HCT116 (cell line): ENCODE measurements around the gene KRTAP16-1.

Source experiments
- EZH2 ChIP-seq: fragments of 200-600 bp; sonication (generic); IDR thresholded peaks from 2 replicates; pipeline ENCODE4 v1.6.1; 2017; ENCODE audit warnings: antibody characterized with exemption, mixed run types
- TF ChIP-seq, protein P1 (sequence below), 3 experiments: fragments of 200-600 bp in 1 of 3; sonication (generic) in 1 of 3; IDR thresholded peaks in 2 of 3; conservative IDR thresholded peaks in 1 of 3; 2 replicates each; pipeline ENCODE4 v1.5.1; 2012 to 2017; ENCODE audit warnings: low read depth in 2 of 3, low read length in 2 of 3, antibody characterized with exemption in 1 of 3, borderline replicate concordance in 1 of 3, control low read depth in 1 of 3, mild to moderate bottlenecking in 1 of 3, mixed read lengths in 1 of 3, mixed run types in 1 of 3, moderate library complexity in 1 of 3; ENCODE audit not compliant: insufficient read depth in 1 of 3

DNA sequence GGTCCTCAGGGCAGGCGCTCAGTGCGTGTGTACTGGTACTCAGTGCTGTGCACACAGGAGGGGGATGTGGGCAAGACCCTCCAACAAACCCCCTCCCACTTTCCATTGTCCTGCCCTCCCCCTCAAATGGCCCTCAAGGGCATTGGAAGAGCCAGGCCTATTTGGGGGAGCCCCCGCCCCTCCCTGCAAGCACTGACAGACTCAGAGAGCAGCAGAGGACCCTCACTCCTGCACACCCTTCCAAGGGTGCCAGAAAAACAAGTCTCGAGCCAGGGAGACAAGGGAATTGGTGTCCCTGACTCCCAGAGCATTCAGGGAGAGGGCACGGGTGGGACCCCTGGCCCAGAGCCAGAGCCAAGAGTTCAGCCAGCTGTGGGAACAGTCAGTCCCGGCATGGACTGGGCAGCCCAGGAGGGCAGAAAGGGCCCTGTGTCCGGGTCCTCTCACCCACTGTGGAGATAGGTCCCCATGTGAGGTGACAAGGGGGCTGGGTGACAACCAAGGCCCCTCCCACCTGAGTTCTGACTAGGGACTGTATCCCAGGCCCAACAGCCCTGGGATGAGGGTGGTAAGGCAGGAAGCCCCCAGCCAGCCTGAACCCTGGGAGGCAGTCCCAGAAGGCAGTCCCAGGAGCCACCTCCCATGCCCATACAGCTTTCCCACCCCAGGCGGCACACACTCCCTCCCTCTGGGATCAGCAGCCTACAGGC is 18.5 kb upstream of the KRTAP16-1 start:
- TF ChIP-seq, protein P1, sequence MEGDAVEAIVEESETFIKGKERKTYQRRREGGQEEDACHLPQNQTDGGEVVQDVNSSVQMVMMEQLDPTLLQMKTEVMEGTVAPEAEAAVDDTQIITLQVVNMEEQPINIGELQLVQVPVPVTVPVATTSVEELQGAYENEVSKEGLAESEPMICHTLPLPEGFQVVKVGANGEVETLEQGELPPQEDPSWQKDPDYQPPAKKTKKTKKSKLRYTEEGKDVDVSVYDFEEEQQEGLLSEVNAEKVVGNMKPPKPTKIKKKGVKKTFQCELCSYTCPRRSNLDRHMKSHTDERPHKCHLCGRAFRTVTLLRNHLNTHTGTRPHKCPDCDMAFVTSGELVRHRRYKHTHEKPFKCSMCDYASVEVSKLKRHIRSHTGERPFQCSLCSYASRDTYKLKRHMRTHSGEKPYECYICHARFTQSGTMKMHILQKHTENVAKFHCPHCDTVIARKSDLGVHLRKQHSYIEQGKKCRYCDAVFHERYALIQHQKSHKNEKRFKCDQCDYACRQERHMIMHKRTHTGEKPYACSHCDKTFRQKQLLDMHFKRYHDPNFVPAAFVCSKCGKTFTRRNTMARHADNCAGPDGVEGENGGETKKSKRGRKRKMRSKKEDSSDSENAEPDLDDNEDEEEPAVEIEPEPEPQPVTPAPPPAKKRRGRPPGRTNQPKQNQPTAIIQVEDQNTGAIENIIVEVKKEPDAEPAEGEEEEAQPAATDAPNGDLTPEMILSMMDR (IDR thresholded peaks at IDR 0.05 in 2 of 3, conservative IDR thresholded peaks at IDR 0.05 in 1 of 3; ENCODE audit: borderline replicate concordance in 1 of 3, insufficient read depth in 1 of 3, low read depth in 2 of 3, low read length in 2 of 3), result no peak
- TF ChIP-seq EZH2, result no peak
